Esophagus squamous epithelium (tissue), 5 donors: ENCODE data around the gene ZNF516. TPM values are rescaled to one million over a fixed set of nuclear protein-coding genes. Genes with fewer than 3 reads are reported as not detected.

ENCODE experiments used
- DNase-seq: peaks from one replicate; lab custom pipeline; 2025; lab: John Stamatoyannopoulos, UW
- H3K27ac ChIP-seq, 4 donors: fragments of 200-600 bp; sonication (generic); one replicate each; pipeline ENCODE4 v1.5.1; 2016 to 2019; ENCODE audit warnings: mild to moderate bottlenecking in 1 of 4
- H3K27me3 ChIP-seq, 4 donors: fragments of 200-600 bp; sonication (generic); 1 replicate in 3 of 4; 2 replicates in 1 of 4; pipeline versions ENCODE4 v1.5.1 to v1.6.0; 2017 to 2021; ENCODE audit warnings: antibody characterized with exemption in 1 of 4
- H3K36me3 ChIP-seq, 3 donors: fragments of 200-600 bp; sonication (generic); one replicate each; pipeline ENCODE4 v1.5.1; 2016 to 2019
- H3K4me1 ChIP-seq, 3 donors: fragments of 200-600 bp; sonication (generic); one replicate each; pipeline ENCODE4 v1.5.1; 2017 to 2019
- H3K4me3 ChIP-seq, 4 donors: fragments of 200-600 bp; sonication (generic); 1 replicate in 3 of 4; 2 replicates in 1 of 4; pipeline ENCODE4 v1.5.1; 2016 to 2019; ENCODE audit warnings: mild to moderate bottlenecking in 2 of 4, moderate library complexity in 1 of 4
- H3K9me3 ChIP-seq, 3 donors: fragments of 200-600 bp; sonication (generic); one replicate each; pipeline ENCODE4 v1.5.1; 2016 to 2019
- POLR2A ChIP-seq, 4 donors: fragments of 450-650 bp; IDR thresholded peaks; one replicate each; pipeline ENCODE4 v1.6.1; 2017; ENCODE audit warnings: antibody characterized with exemption in 4 of 4, mild to moderate bottlenecking in 4 of 4, moderate library complexity in 3 of 4
- WGBS, 2 donors: methylation state at CpG; one replicate each; pipeline ENCODE4 v1.1.5; 2018; 5-methylcytosine and 5-hydroxymethylcytosine counted together
- intact Hi-C: fragments of 100-400 bp; cut with DNase I; formaldehyde crosslinking; loops from one replicate; pipeline ENCODE4 v1.15.0; 2022
- total RNA-seq, 4 donors: library from RNA; depleted of rRNA; stranded (reverse); fragments of >200 nt; gene quantifications; one replicate each; pipeline ENCODE4 v1.1.0, GENCODE V29; 2016
- TF ChIP-seq, protein P1 (sequence below), 6 experiments: fragments of 450-650 bp in 4 of 6; fragments of 200-600 bp in 2 of 6; sonication (generic) in 2 of 6; IDR thresholded peaks; one replicate each; pipeline ENCODE4 v1.5.1; 2016 to 2019; ENCODE audit warnings: antibody characterized with exemption in 6 of 6, mild to moderate bottlenecking in 4 of 6, moderate library complexity in 4 of 6
- donor health status: DM: yes; HTN: yes; CAD: no.

Gene ZNF516
- total RNA-seq, 4 donors from 2014 or later = 18.0 to 23.9 (median 19.2) TPM

DNA sequence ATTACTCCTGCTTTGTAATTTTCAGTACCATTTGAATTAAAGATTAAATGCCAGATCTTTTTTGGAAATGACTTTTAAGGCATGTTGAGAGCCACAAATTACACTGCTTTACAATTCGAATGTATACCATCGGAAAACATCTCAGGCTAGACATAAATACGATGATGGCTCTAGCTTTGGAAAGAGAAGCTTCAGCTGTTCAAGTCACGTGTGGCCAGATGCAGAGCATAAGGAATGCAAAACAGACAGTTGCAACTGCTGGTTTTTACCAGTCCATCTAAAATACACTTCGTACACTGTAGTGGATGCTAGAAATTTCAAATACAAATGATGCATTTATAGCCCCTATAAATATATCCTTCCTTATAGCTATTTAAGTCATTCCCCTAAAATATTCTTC is 8.0 kb downstream of the ZNF516 start:
- 70 to 72% methylated on average over 5 of the region's 5 CpGs for WGBS, 2 donors
- Histone ChIP-seq H3K27ac (no peak overlapping the region), H3K4me1 (peaks cover 9 to 64% (median 22%) of the 10 kb centered on the region in 3 donors), H3K36me3 (no peaks in the 10 kb centered on the region), H3K27me3 (no peaks in the 10 kb centered on the region), H3K4me3 (no peak overlapping the region), H3K9me3 (no peaks in the 10 kb centered on the region)
- TF ChIP-seq POLR2A (IDR thresholded peaks at IDR 0.05) = no peak
- TF ChIP-seq, protein P1, sequence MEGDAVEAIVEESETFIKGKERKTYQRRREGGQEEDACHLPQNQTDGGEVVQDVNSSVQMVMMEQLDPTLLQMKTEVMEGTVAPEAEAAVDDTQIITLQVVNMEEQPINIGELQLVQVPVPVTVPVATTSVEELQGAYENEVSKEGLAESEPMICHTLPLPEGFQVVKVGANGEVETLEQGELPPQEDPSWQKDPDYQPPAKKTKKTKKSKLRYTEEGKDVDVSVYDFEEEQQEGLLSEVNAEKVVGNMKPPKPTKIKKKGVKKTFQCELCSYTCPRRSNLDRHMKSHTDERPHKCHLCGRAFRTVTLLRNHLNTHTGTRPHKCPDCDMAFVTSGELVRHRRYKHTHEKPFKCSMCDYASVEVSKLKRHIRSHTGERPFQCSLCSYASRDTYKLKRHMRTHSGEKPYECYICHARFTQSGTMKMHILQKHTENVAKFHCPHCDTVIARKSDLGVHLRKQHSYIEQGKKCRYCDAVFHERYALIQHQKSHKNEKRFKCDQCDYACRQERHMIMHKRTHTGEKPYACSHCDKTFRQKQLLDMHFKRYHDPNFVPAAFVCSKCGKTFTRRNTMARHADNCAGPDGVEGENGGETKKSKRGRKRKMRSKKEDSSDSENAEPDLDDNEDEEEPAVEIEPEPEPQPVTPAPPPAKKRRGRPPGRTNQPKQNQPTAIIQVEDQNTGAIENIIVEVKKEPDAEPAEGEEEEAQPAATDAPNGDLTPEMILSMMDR (IDR thresholded peaks at IDR 0.05) = no peak
- intact Hi-C loops = no loop called here
- DNase-seq = no peak

DNA sequence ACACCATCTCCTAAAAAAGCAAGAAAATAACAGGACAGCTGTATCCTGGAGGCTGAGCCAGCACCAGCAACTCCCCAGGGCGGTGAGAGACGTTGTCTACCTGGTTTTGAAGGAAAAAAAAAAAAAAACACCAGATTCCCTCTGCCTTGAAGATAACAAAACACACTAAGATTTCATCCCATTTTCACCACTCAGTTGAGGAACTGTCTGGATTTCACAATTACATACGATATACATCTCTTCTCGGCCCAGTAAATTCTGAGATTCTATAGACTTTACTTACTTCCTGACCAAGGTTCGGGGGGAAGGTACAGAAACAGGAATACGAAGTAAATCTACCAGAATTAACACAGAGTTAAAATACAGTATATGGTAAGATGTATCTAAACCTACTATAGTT is 8.5 kb downstream of the ZNF516 start:
- 55 to 68% methylated on average over 6 of the region's 6 CpGs for WGBS, 2 donors
- H3K9me3 ChIP-seq = no peaks in the 10 kb centered on the region

DNA sequence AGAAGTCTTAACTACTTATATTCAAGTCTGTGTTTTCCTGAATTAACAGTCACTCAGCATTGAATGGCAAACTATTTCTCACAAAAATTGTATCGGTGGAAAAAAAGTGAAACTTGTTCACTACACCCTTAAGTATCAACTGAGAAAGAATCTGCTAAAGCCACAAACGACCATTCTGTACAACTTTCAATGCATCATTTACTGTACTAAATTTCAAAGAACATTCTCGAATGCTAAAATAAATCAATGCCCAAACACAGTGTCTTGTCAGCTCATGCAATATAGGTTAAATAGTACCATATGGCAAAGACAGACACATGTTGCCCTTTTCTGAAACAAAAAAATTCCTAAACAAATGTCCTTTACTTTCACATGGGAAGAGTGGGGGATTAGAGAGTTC is 9.0 kb downstream of the ZNF516 start:
- peaks cover 9 to 59% (median 22%) of the 10 kb centered on the region in 3 donors for H3K4me1 ChIP-seq
- intact Hi-C loops = no loop called here
- TF ChIP-seq POLR2A (IDR thresholded peaks at IDR 0.05) = no peak
- TF ChIP-seq, protein P1 (IDR thresholded peaks at IDR 0.05) = no peak
- no peaks in the 10 kb centered on the region for H3K9me3 ChIP-seq
- WGBS, 2 donors = 47 to 59% methylated on average over 3 of the region's 3 CpGs
- H3K27me3 ChIP-seq = no peaks in the 10 kb centered on the region
- H3K27ac ChIP-seq = no peak overlapping the region
- H3K4me3 ChIP-seq = no peak overlapping the region
- DNase-seq = no peak
- H3K36me3 ChIP-seq = no peaks in the 10 kb centered on the region

More for the DNA sequence above, 8.5 kb downstream of the ZNF516 start:
- Histone ChIP-seq H3K36me3 (no peaks in the 10 kb centered on the region), H3K4me1 (peaks cover 9 to 59% (median 22%) of the 10 kb centered on the region in 3 donors), H3K27ac (no peak overlapping the region), H3K27me3 (no peaks in the 10 kb centered on the region), H3K4me3 (no peak overlapping the region)
- TF ChIP-seq, protein P1 (IDR thresholded peaks at IDR 0.05) = no peak
- TF ChIP-seq POLR2A (IDR thresholded peaks at IDR 0.05) = no peak
- intact Hi-C loops = no loop called here
- DNase-seq = no peak

DNA sequence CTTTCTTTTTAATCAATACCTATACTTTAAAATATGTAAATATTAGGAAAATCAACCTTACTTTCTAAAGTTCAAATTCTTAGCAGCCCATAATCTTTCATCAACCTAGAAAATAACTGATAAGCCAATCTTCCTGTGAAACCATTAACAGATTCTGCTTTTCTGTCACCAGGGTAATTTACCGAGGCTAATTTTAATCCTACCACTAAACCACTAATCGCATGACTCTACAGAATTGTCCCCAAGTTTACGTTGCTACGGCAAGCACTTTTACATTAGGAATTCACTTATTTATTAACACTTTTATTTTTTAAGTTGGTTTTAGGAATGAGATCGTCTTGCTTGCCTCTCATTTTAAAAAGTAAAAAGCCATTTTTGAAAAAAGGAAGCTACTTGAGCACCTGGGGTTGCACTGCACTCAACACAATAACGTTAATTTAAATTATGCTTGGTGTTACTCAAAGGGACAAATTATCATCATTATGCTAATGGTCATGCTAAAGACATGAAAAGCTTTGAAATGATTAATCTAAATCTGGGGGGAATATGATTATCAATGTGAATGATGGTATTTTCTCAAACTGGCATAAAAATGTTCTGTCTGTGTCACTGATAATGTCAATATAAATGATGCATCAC is 10.2 kb downstream of the ZNF516 start:
- TF ChIP-seq, protein P1 (IDR thresholded peaks at IDR 0.05) = no peak
- no peak for TF ChIP-seq POLR2A (IDR thresholded peaks at IDR 0.05)
- DNase-seq = no peak
- Histone ChIP-seq H3K4me3 (no peak overlapping the region), H3K36me3 (no peaks in the 10 kb centered on the region), H3K4me1 (peaks cover 2 to 49% (median 14%) of the 10 kb centered on the region in 3 donors), H3K27me3 (no peaks in the 10 kb centered on the region), H3K27ac (no peak overlapping the region), H3K9me3 (no peaks in the 10 kb centered on the region)
- WGBS, 2 donors = 62 to 71% methylated on average over 6 of the region's 6 CpGs
- intact Hi-C loops = no loop called here

DNA sequence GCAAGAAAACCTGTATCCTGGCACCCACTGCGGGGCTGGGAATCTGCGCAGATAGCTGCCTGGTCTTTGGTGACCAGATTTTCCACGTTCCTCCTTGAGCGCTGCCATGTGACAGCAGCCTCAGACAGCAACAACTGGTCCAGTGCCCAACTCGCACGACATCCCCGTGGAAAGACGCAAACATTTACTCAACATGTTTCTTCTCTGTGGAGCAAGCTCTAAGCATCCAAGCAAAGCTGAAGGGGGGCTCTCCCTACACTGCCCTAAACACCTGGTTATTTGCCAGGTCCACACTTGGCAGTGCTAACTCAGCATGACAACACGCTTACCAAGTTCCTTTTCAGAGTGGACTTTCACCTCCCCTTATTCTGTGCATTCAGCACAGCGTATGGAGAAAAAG is 11.3 kb downstream of the ZNF516 start:
- no peak for DNase-seq
- H3K4me3 ChIP-seq = no peak overlapping the region
- H3K9me3 ChIP-seq = no peaks in the 10 kb centered on the region
- no peak for TF ChIP-seq POLR2A (IDR thresholded peaks at IDR 0.05)
- TF ChIP-seq, protein P1 (IDR thresholded peaks at IDR 0.05) = no peak
- H3K36me3 ChIP-seq = no peaks in the 10 kb centered on the region
- intact Hi-C loops = no loop called here
- 76 to 92% methylated on average over 3 to 10 of the region's 10 CpGs for WGBS, 2 donors
- H3K27me3 ChIP-seq = no peaks in the 10 kb centered on the region
- no peak overlapping the region for H3K27ac ChIP-seq
- H3K4me1 ChIP-seq = peaks cover 0 to 39% (median 12%) of the 10 kb centered on the region in 3 donors
